Left ventricle myocardium superior (tissue), 1 donor: ENCODE data around the gene SLC39A11. TPM values are rescaled to one million over a fixed set of nuclear protein-coding genes. Genes with fewer than 3 reads are reported as not detected.
"Not testable (repeated sequence)": the region's sequence is repeated elsewhere in the genome, so short reads cannot be mapped to it uniquely, and the experiment has no call there.

ENCODE experiments used
- ATAC-seq: fragments of 200-7000 bp; cut with Tn5 transposase; one replicate; pipeline ENCODE4 v1.9.1; 2020; ENCODE audit warnings: mild to moderate bottlenecking, moderate library complexity
- DNase-seq: peaks from one replicate; pipeline ENCODE4 v3.0.0-alpha.2; 2020
- intact Hi-C: fragments of 100-400 bp; cut with micrococcal nuclease; formaldehyde crosslinking; loops from one replicate; pipeline ENCODE4 v1.11.0; 2022
- total RNA-seq: library from RNA; stranded (reverse); fragmentation: NEBNext Ultra II Directional; extraction: Animal tissue kit (Norgen Biotek cat#: 25700); gene quantifications from one replicate; pipeline ENCODE4 v1.2.1, GENCODE V29; 2021
- donor health status: DM: no; HTN: yes; CAD: no; lungs with severe emphysema.

Gene SLC39A11
- total RNA-seq, 1 donor from 2014 or later, result 5.4 TPM

DNA sequence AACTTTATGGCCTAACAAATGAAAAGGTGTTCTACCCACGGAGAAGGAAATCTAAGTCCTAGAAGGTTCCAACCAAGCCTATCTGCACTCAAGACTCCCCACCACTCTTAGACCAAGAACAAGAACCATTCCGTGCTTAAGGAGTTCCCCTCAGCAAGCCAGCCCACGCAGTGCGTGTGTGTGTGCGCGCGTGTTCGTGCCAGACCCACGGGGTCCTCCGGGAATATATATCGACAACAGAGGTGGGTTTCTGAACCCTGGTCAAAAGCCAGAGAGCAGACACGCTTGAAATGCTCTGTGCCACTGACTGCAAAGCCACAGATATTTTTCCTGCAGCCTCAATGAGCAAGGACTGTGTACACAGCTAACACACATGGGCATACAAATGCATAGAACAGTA lies 70.7 kb downstream of the SLC39A11 start:
- intact Hi-C loops, result no loop called here
- DNase-seq (no peak), ATAC-seq (no peak)

DNA sequence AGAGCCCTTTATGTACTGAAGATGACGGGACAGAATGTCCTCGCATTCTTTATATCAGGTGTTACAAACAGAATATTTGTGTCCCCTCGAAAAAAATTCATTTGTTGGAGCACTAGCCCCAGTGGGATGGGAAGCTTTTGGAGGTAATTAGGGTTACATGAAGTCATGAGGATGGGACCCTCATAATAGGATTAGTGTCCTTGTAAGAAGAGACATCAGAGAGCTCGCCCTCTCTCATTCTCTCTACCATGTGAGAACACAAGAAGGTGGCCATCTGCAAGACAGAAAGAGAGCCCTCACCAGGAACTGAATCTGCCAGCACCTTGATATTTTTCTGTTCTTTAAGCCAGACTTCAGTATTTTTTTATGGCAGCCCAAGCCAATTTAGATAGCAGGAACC lies 72.4 kb downstream of the SLC39A11 start:
- DNase-seq (no peak), ATAC-seq (no peak)
- intact Hi-C loops, result no loop called here

DNA sequence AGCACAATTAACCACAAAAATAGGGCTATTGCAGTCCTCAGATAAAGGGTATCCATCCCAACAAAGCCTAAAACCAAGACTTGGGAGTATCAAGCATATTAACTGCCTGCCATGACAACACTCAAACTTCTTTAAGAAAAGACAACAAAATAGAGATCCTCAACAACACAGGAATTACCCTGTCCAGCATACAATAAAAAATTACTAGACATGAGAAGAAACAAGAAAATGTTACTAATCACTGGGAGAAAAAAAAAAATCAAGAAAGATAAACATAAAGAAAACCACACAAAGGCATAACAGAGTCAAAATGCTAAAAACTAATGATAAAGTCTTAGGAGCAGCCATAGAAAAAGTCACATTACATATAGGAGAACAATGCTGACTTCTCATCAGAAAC lies 73.9 kb downstream of the SLC39A11 start:
- ATAC-seq (no peak), DNase-seq (no peak)
- intact Hi-C loops, result no loop called here

DNA sequence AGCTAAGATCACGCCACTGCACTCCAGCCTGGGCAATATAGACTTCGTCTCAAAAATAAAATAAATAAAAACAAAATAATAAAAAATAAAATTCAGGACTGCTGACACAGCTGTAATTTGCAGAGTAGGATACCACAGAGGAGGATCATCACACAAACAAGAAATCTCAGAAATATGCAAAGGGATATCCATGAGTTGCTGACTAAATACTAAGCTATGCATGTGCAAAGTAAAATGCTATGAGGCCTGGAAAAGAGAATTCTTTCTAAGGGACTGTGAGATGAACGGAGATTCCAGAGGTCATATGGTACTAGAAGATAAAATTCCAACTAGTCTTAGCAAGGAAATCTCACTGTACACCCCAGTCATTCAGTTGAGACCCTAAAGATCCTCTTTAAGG lies 74.8 kb downstream of the SLC39A11 start:
- ATAC-seq, result no peak
- DNase-seq, result no peak
- intact Hi-C loops, result no loop called here

DNA sequence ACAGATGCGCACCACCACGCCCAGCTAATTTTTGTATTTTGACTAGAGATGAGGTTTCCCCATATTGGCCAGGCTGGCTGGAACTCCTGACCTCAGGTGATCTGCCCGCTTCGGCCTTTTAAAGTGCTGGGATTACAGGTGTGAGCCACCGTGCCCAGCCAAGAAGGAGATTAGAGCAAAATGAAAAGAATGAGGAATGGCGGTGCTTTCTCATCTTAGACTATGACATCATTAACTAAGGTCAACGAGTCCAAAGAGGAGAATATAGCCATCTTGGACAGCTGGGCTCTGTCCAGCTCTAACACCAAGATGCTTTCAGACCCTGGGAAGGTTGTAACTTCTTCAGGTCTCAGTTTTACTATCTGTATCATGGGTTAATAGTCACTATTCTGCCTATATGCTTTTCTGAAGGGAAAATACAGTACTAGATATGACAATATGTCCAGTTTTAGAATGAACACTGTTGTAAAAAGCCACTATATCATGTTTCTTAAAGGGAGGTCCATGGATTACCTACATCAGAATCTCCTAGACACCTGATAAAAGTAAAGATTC lies 76.7 kb downstream of the SLC39A11 start:
- intact Hi-C loops, result no loop called here
- ATAC-seq (no peak), DNase-seq (no peak)

DNA sequence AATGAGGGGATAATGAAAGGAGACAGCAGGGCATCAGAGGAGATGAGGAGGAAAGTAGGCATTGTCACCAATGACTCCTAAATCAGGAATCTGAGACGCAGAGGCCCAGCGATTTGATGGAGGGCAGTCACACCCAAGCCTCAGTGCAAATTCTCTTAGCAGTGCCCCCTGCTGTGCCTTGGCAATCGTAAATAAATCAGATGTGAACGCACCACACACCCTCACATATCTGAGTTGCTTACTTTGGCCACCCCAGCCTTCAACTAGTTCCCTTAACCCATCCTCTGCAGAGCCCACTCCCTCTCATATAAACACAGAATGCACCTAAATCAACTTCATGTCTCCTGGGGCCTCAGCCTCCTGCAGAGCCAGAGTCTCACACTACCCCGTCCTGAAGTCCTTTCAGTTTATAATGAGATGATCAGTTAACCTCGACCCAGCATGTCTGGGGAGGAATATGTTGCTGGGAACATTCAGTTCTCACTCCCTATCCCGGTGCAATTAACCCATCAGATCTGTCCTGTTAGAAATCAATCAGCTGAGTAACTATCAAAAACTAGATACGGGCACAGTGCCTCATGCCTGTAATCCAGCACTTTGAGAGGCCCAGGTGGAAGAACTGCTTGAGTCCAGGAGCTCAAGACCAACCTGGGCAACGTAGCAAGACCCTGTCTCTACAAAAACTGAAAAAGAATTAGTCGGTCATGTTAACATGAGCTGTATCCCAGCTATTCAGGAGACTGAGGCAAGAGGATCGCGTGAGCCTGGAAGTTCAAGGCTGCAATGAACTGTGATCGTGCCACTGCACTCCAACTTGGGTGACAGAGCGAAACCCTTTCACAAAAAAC lies 78.4 kb downstream of the SLC39A11 start:
- intact Hi-C loops, result no loop called here
- DNase-seq (no peak), ATAC-seq (no peak)

DNA sequence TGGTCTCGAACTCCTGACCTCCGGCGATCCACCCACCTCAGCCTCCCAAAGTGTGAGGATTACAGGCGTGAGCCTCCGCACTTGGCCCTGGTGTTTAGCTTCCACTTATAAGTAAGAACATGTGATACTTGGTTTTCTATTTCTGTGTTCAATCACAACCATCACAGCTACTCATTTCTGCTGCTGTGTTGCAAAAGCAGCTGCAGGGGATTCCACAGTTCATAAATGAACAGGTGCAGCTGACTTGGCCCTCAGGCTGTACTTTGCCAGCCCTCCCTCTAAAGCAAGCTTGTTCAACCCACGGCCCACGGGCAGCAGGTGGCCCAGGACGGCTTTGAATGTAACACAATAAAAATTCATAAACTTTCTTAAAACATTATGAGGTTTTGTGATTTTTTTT lies 79.2 kb downstream of the SLC39A11 start:
- no peak for DNase-seq
- no peak for ATAC-seq
- intact Hi-C loops, result no loop called here

DNA sequence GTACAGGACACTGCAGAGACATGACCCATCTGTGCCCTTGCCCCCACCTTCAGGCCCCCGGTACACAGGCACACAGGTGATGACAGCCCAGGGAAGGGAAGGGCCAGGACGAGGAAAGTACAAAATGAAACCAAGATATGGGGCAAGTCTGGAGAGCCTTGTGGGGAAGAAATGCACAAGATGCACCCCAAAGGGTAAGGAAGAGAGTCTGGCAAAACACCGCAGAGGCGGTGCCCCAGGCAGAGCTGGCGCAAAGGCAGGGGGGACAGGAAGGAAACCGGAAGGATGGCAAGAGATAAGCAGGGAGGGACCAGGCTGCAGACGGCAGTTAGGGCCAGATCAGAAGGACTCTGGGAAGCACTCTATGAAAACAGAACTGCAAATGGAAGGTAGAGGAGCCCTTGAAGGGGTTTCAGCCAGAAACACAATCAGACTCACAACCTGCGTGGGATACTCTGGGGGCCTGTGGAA lies 81.4 kb downstream of the SLC39A11 start:
- ATAC-seq (no peak), DNase-seq (no peak)
- intact Hi-C loops, result no loop called here

DNA sequence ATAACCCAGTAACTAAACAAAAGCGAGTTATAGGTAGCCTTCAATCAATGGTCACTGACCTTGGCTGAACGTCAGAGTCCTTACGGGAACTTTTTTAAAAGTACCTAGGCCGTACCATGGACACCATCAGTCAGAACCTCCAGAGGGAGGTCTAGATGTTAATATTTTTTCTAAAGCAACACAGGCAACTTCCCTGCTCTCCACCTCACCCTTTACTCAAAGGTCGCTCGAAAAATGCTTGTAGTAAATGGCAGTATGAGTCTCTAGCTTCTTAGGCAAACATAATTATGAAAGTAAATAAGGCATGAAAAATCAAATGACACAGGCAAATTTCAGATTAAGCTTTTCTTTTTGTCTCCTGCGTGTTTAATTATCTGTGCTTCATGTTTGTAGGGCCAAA lies 82.1 kb downstream of the SLC39A11 start:
- ATAC-seq (no peak), DNase-seq (no peak)
- intact Hi-C loops, result no loop called here

DNA sequence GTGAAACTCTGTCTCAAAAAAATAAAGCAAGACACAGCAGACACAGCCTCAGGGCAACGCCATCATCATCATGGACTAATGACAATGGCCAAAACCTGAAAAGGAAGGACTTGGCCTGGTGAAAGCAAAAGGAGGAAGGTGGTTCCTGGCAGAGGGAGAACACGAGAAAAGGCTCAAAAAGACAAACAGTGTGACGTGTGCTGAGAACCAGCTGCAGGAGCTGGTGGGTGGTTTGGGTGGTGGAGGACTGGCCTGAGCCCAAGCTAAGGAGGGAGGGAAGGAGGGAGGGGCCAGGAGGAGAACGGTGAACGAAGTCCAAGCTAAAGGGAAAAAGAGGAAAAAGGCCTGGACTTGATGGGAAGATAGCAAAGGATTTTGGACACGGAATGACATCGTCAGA lies 85.1 kb downstream of the SLC39A11 start:
- peak; percentile 72 for ATAC-seq
- DNase-seq, result no peak
- intact Hi-C loops, result no loop called here

DNA sequence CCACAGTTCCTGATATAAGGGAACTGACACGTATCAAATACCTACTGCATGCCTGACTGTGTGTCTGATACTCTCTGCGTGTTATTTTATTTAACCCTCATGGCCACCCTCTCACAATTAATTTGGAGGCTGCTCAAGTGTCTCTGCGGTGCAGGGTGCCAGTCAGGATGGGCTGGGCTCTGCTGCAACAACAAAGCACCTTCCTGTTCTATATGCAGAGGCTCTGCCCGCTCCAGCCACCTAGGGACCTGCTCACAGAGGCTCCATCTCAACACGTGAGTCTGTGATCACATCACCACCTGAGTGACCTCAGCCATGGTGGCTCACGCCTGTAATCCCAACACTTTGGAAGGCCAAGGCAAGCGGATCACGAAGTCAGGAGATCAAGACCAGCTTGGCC lies 87.1 kb downstream of the SLC39A11 start:
- DNase-seq, result no peak
- intact Hi-C loops, result no loop called here
- no peak for ATAC-seq

DNA sequence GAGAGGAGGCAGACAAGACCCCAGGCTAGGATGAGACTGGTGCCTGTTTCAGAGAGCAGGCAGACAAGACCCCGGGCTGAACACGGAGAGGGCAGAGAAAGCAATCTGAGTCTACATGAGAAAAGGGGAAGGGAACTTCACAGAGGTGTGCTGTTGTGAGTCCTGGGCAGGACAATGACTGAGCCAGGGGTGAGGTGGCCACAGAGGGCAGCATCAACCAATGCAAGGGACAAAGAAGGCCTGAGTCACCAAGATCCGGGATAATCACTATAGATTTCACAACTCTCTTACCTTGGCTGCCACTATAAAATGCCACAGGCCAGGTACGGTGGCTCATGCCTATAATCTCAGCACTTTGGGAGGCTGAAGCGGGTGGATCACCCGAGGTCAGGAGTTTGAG lies 89.0 kb downstream of the SLC39A11 start:
- DNase-seq, result no peak
- no peak for ATAC-seq
- intact Hi-C loops, result no loop called here

DNA sequence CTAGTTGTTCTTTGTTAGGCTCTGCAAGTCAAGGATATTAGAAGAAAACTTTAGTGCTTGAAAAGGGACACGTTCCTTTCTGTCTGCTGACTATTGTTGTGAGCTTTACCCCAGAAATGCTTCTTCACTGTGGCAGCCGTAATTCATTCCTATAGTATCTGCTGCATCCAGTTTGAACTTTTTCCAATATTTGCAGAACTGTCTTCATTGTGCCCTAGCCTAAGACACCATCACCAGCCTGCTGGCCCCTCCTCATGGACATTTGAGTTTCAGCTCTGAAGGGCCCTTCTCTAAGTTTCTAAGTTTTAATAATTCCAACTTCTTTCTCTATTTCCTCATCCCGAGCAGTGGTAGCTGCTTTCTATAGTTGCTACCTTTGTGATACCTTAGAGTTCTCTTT lies 91.7 kb downstream of the SLC39A11 start:
- ATAC-seq, result no peak
- no peak for DNase-seq
- intact Hi-C loops, result no loop called here

DNA sequence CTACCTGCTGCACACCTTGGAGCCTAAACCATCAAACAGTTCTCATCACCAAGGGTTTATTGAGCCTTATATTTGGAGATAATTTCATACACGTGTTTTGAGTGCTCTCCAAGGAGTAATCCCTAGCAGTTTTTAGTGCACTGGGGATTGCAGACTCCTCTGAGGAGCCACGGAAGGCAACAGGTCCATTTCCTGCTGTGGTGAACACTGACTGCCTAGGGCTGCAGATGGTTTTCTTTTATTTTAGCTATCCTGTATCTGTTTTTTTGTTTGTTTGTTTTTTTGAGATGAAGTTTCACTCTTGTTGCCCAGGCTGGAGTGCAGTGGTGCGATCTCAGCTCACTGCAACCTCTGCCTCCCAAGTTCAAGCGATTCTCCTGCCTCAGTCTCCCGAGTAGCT lies 93.0 kb downstream of the SLC39A11 start:
- intact Hi-C loops, DNase-seq, ATAC-seq: not testable (repeated sequence)

DNA sequence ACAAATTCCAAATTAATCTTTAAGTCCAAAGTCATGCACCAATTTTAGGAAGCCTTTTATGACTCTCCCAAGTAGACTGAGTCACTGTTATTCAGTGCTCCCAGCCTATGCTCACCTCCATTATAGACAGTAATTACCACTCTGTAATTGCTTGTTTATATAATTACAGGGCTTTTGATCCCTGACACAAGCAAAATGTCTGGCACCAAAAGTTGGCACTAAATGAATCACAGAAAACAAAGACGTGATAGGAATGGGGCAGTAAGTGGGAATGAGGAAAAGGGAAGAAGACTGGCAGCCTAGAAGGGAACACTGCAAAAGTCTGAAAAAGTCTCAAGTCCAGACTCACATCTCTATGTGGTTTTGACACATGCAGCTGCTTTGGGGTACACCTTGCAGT lies 94.1 kb downstream of the SLC39A11 start:
- DNase-seq (no peak), ATAC-seq (no peak)
- intact Hi-C loops, result no loop called here

DNA sequence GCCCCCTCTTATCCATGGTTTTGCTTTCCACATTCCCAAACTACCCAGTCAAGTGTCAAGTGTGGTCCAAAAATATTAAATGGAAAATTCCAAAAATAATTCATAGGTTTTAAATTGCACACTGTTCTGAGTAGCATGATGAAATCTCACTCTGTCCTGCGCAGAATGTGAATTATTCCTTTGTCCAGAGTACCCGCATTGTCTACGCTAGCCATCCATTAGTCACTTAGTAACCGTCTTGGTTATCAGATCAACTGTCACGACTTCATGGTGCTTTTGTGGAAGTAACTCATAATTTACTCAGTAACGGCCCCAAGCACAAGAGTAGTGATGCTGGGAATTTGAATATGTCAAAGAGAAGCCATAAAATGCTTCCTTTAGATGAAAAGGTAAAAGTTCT lies 94.9 kb downstream of the SLC39A11 start:
- no peak for DNase-seq
- ATAC-seq, result no peak
- intact Hi-C loops, result no loop called here

DNA sequence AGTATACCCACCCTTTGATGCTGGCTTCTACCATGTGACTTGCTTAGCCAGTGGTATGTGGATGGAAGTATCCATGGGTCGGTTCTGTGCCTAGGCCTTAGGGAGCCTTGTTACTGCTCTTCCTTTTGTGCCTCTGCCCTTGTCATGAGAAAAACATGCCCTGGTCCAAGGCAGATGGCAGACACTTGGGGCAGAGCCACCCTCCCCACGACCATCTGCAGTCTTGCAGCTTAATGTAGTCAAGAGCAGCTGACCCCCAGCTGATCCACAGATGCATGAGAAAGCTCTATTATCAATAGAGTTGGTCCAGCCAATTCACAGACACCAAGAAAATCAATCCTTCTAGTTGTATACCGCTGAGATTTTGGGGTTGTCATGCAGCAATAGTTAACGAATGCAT lies 95.7 kb downstream of the SLC39A11 start:
- no peak for DNase-seq
- no peak for ATAC-seq
- intact Hi-C loops, result no loop called here

DNA sequence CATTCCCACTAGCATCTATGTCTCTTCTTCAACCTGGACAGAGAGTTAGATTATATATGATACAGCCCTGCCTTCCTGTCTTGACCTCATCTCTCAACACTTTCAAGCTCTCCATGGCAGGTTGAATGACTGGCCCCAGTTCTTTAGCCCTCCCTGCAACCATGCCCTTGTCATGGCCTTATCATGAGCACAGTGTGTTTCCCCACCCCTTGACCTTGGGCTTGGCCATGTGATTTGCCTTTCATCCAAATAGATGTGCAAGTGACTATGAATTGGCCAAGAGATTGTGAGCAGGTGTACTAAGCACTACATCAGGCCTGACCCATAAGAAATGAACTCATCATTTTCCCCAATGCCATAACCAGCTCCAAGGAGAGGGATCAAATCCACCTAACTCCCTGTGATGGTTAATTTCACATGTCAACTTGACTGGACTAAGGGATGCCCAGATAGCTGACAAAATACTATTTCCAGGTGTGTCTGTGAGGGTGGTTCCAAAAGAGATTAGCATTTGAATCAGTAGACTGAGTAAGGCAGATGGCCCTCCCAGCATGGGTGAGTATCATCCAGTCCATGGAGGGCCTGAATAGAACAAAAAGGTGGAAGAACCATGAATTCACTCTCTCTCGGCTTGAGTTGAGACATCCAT lies 97.4 kb downstream of the SLC39A11 start:
- no peak for DNase-seq
- intact Hi-C loops, result no loop called here

DNA sequence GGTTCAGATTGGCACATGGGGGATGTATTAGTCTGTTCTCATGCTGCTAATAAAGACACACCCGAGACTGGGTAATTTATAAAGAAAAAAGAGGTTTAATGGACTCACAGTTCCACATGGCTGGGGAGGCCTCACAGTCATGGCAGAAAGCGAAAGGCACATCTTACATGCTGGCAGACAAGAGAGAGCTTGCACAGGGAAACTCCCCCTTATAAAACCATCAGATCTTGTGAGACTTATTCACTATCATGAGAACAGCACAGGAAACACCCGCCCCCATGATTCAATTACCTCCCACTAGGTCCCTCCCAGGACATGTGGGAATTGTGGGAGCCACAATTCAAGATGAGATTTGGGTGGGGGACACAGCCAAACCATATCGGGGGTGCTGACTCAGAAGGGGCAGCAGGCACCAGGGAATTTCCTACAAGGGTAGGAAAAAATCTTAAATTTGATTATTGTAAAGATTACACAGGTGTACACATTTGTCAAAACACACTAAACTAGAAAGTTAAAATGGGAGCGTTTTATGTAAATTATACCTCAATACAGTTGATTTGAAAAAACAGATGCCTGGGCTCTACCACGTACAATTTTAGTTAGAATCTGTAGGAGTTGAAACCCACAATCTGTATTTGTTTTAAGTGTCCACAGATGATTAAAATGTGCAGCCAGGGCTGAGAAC lies 99.6 kb downstream of the SLC39A11 start:
- intact Hi-C loops, DNase-seq, ATAC-seq: not testable (repeated sequence)

More for the DNA sequence above, 97.4 kb downstream of the SLC39A11 start:
- ATAC-seq, result no peak

DNA sequence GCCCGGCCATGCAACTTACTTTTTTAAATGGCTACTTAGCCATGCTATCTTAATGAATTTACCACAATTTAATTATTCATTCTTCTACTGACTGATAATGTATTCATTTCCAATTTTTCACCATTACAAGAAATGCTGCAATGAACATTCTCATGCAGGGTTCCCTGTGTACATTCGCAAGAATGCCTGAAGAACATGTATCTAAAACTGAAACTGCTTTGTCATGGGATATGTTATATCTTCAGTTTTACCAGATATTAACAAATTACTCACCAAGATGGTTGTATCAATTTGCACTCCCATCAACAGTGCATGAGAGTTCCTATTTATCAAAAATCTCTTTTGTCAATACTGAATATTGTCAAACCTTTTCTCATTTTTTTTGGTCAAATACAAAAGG lies 100.8 kb downstream of the SLC39A11 start:
- ATAC-seq (no peak), DNase-seq (no peak)
- intact Hi-C loops, result no loop called here
